B cell (primary cell): ENCODE data around the gene MEF2C. TPM values are rescaled to one million over a fixed set of nuclear protein-coding genes. Genes with fewer than 3 reads are reported as not detected.
A peak's percentile ranks its signal among the peaks of the same experiment; 100 is the strongest.

Source experiments
- ATAC-seq: fragments of 200-7000 bp; cut with Tn5 transposase; one replicate; pipeline ENCODE4 v1.10.0; 2021; ENCODE audit warnings: low read depth, mild to moderate bottlenecking, moderate number of reproducible peaks, moderate library complexity
- CTCF ChIA-PET: fragments of 350-600 bp; sonication (Branson Sonifier 250); formaldehyde crosslinking; loops from one replicate; lab custom pipeline; 2021; ENCODE audit warnings: antibody characterized with exemption, inconsistent platforms; lab: Charles Lee
- POLR2A ChIA-PET: fragments of 350-600 bp; sonication (Branson Sonifier 250); formaldehyde crosslinking; loops from one replicate; lab custom pipeline; 2021; ENCODE audit warnings: antibody characterized with exemption; lab: Charles Lee
- DNase-seq: peaks from one replicate; pipeline ENCODE4 v3.0.0; 2013
- H2AFZ ChIP-seq: 2 replicates; pipeline ENCODE4 v1.6.1; 2012; ENCODE audit warnings: mild to moderate bottlenecking, low read depth, low read length; ENCODE audit not compliant: insufficient read depth, poor library complexity, severe bottlenecking
- H3K27ac ChIP-seq, 2 donors: 1 replicate in 1 of 2; 2 replicates in 1 of 2; pipeline ENCODE4 v1.5.1; 2012 to 2013; ENCODE audit warnings: low read length in 2 of 2, mild to moderate bottlenecking in 2 of 2, moderate library complexity in 1 of 2
- H3K27me3 ChIP-seq, 4 experiments: fragments of 200-600 bp in 1 of 4; sonication (generic) in 1 of 4; replicated peaks in 1 of 4; 1 replicate in 2 of 4; 2 replicates in 2 of 4; pipeline versions ENCODE4 v1.6.1 to v1.7.0; 2013 to 2016; ENCODE audit warnings: low read length in 3 of 4, mild to moderate bottlenecking in 2 of 4, mixed read lengths in 1 of 4, moderate library complexity in 1 of 4; ENCODE audit not compliant: insufficient read depth in 4 of 4, control insufficient read depth in 3 of 4; ENCODE audit errors: control extremely low read depth in 1 of 4
- H3K36me3 ChIP-seq, 2 experiments: replicated peaks in 1 of 2; 1 replicate in 1 of 2; 2 replicates in 1 of 2; pipeline versions ENCODE4 v1.6.1 to v1.7.1; 2013; ENCODE audit warnings: low read length in 1 of 2; ENCODE audit not compliant: insufficient read depth in 2 of 2, control insufficient read depth in 1 of 2; ENCODE audit errors: control extremely low read depth in 1 of 2, extremely low read depth in 1 of 2
- H3K4me1 ChIP-seq, 2 donors: fragments of 200-600 bp in 1 of 2; sonication (generic) in 1 of 2; 1 replicate in 1 of 2; 2 replicates in 1 of 2; pipeline versions ENCODE4 v1.5.1 to v1.6.1; 2013 to 2017; ENCODE audit warnings: low read length in 2 of 2; ENCODE audit not compliant: control insufficient read depth in 2 of 2, insufficient read depth in 2 of 2
- H3K4me2 ChIP-seq: replicated peaks from 2 replicates; pipeline ENCODE3; 2012; ENCODE audit warnings: mild to moderate bottlenecking, low read depth, low read length; ENCODE audit not compliant: poor library complexity, severe bottlenecking
- H3K4me3 ChIP-seq, 5 experiments: fragments of 200-600 bp in 1 of 5; sonication (generic) in 1 of 5; 1 replicate in 3 of 5; 2 replicates in 2 of 5; pipeline versions ENCODE4 v1.5.1 to v1.7.0; 2011 to 2016; ENCODE audit warnings: low read length in 4 of 5, mild to moderate bottlenecking in 4 of 5, low read depth in 2 of 5, control low read depth in 1 of 5, moderate library complexity in 1 of 5; ENCODE audit not compliant: insufficient read depth in 1 of 5; ENCODE audit errors: control extremely low read depth in 1 of 5, extremely low read depth in 1 of 5
- H3K79me2 ChIP-seq: fragments of 200-600 bp; sonication (generic); one replicate; pipeline ENCODE4 v1.6.0; 2016; ENCODE audit warnings: low read length; ENCODE audit not compliant: control insufficient read depth, insufficient read depth
- H3K9ac ChIP-seq: fragments of 200-600 bp; sonication (generic); 2 replicates; pipeline ENCODE4 v1.6.1; 2017; ENCODE audit warnings: mild to moderate bottlenecking, low read length, moderate library complexity
- H3K9me3 ChIP-seq, 3 donors: one replicate each; pipeline versions ENCODE4 v1.6.1 to v1.7.1; 2013; ENCODE audit warnings: low read length in 2 of 3; ENCODE audit not compliant: control insufficient read depth in 2 of 3, insufficient read depth in 1 of 3; ENCODE audit errors: control extremely low read depth in 1 of 3
- H4K20me1 ChIP-seq: 2 replicates; pipeline ENCODE4 v1.6.0; 2012; ENCODE audit warnings: mild to moderate bottlenecking, low read length; ENCODE audit not compliant: insufficient read depth, control insufficient read depth, poor library complexity, severe bottlenecking
- H3K27ac Mint-ChIP-seq: one replicate; pipeline ENCODE4 v1.8.0; 2021; ENCODE audit warnings: mixed read lengths
- H3K27me3 Mint-ChIP-seq: one replicate; pipeline ENCODE4 v1.8.0; 2021; ENCODE audit warnings: mixed read lengths
- H3K4me1 Mint-ChIP-seq: one replicate; pipeline ENCODE4 v1.8.0; 2021; ENCODE audit warnings: mixed read lengths
- H3K4me3 Mint-ChIP-seq: one replicate; pipeline ENCODE4 v1.8.0; 2021; ENCODE audit warnings: mixed read lengths
- H3K9me3 Mint-ChIP-seq: one replicate; pipeline ENCODE4 v1.8.0; 2022; ENCODE audit warnings: mixed read lengths; ENCODE audit not compliant: insufficient read depth
- CTCF ChIP-seq: fragments of 200-600 bp; IDR thresholded peaks from one replicate; pipeline ENCODE4 v1.8.0; 2022; ENCODE audit warnings: antibody characterized with exemption, mild to moderate bottlenecking
- EZH2 ChIP-seq: IDR thresholded peaks from 2 replicates; pipeline ENCODE4 v1.6.1; 2012; ENCODE audit warnings: borderline replicate concordance, low read depth, mild to moderate bottlenecking, moderate library complexity, low read length; ENCODE audit not compliant: insufficient read depth, poor library complexity, severe bottlenecking
- WGBS: methylation state at CpG from one replicate; pipeline ENCODE4 v1.1.5; 2013; ENCODE audit warnings: missing lambda C conversion rate; ENCODE audit not compliant: insufficient coverage; 5-methylcytosine and 5-hydroxymethylcytosine counted together
- intact Hi-C: fragments of 100-400 bp; cut with micrococcal nuclease; formaldehyde crosslinking; loops from one replicate; pipeline ENCODE4 v1.10.0; 2022
- polyA plus RNA-seq: library from polyadenylated mRNA; depleted of rRNA; stranded (reverse); fragments of >200 nt; gene quantifications from 2 replicates; pipeline ENCODE4 v1.2.3, GENCODE V29; 2012
- total RNA-seq, 2 donors: library from RNA; stranded (reverse); fragments of 120-200 nt in 1 of 2; gene quantifications; 1 replicate in 1 of 2; 2 replicates in 1 of 2; pipeline versions ENCODE4 v1.2.3 to v1.2.4, GENCODE V29; 2013 to 2022

MEF2C gene
- total and polyA plus RNA-seq, 2 donors (not counting 1 experiment from before 2014, with no cell fraction given), result 97.4 to 354 TPM

- Histone ChIP-seq H3K79me2 (peaks cover 91% of the 10 kb centered on the region), H3K9ac (no peak overlapping the region), H3K4me3 (no peak overlapping the region), H3K9me3 (no peaks in the 10 kb centered on the region), H4K20me1 (peaks cover 23% of the 10 kb centered on the region), H3K4me1 (peaks cover 0 to 3% of the 10 kb centered on the region in 2 donors), H3K27ac (peak overlapping the region in 1 of 2 donors; percentile 35), H3K4me2 (no peak overlapping the region), H3K27me3 (no peaks in the 10 kb centered on the region), H3K36me3 (peaks cover 0 to 50% of the 10 kb centered on the region in 2 experiments), H2AFZ (no peak overlapping the region)
- H3K9me3 Mint-ChIP-seq, result no peaks in the 10 kb centered on the region
- DNase-seq (no peak), ATAC-seq (no peak)
- no peak overlapping the region for H3K4me3 Mint-ChIP-seq
- H3K4me1 Mint-ChIP-seq, result peaks cover 39% of the 10 kb centered on the region
- H3K27me3 Mint-ChIP-seq, result no peaks in the 10 kb centered on the region
- intact Hi-C loops, result no loop called here
- no CpG with 5 or more reads among the region's 5 CpGs for WGBS
- H3K27ac Mint-ChIP-seq, result peak overlapping the region; percentile 74
- POLR2A ChIA-PET, result no interaction called here
- TF ChIP-seq CTCF, result no peak
- no peak for TF ChIP-seq EZH2
- CTCF ChIA-PET, result interaction anchor here (0.6 kb wide), 2 partner anchors 41 to 65 kb away, joined by 3 read pairs; no protein-coding TSS in a partner anchor
These were observed 104.2 kb downstream of the MEF2C start for GRCh38 chr5:88778736-88779135.

GRCh38 chr5:88776692-88777091, 106.3 kb downstream of the MEF2C start:
- no peak overlapping the region for H3K4me2 ChIP-seq
- peaks cover 0 to 62% of the 10 kb centered on the region in 2 experiments for H3K36me3 ChIP-seq
- WGBS, result 100% methylated on average over 3 of the region's 4 CpGs
- H2AFZ ChIP-seq, result no peak overlapping the region
- H3K4me1 ChIP-seq, result peaks cover 2 to 5% of the 10 kb centered on the region in 2 donors
- no peaks in the 10 kb centered on the region for H3K9me3 Mint-ChIP-seq
- no peaks in the 10 kb centered on the region for H3K27me3 Mint-ChIP-seq
- DNase-seq (no peak), ATAC-seq (no peak)
- ChIA-PET POLR2A (no interaction called here), CTCF (no interaction called here)
- no peak for TF ChIP-seq CTCF
- no peak for TF ChIP-seq EZH2
- no peaks in the 10 kb centered on the region for H3K27me3 ChIP-seq
- H4K20me1 ChIP-seq, result peaks cover 27% of the 10 kb centered on the region
- intact Hi-C loops, result no loop called here
- H3K27ac Mint-ChIP-seq, result peak overlapping the region; percentile 69
- no peak overlapping the region for H3K9ac ChIP-seq
- peaks cover 47% of the 10 kb centered on the region for H3K4me1 Mint-ChIP-seq
- H3K9me3 ChIP-seq, result no peaks in the 10 kb centered on the region
- H3K79me2 ChIP-seq, result peaks cover 90% of the 10 kb centered on the region
- H3K4me3 ChIP-seq, result no peak overlapping the region
- no peak overlapping the region for H3K4me3 Mint-ChIP-seq
- H3K27ac ChIP-seq, result peak overlapping the region in 1 of 2 donors; percentile 44
